ENCODE measurements around the gene APCDD1. TPM values are rescaled to one million over a fixed set of nuclear protein-coding genes. Genes with fewer than 3 reads are reported as not detected.

The APCDD1 gene
- total and polyA plus RNA-seq, 2 of the 13 experiments (the other 11 are each of a cell fraction or from before 2014, with no cell fraction given): 2.1 to 8.6 TPM

DNA sequence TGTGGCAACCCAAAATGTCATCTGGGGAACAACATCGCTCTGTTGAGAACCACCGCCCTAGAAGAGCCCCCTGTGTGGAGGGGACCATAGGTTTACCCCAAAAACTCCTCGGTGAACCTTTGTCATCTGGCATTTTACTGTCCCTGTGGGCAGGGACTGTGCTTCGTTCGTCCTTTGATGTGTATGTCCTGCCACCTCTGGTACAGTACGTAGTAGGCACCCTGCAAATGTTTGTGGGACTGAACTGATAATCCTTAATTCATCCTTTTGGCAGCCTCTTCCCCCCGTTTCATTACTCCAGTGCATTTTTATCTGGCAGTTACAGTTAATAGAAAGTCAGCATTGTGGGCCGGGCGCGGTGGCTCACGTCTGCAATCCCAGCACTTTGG, 72.1 kb downstream of the APCDD1 start:
- POLR2A ChIA-PET: interaction anchor here (1.3 kb wide), 1 partner anchor 20 kb away, joined by 3 read pairs; no protein-coding TSS in a partner anchor
- peak overlapping the region; percentile 73 for H3K4me2 ChIP-seq (ENCODE audit: low read depth, low read length)
- H2AFZ ChIP-seq (ENCODE audit: low read length): no peak overlapping the region
- peak overlapping the region; percentile 83 for H3K9ac ChIP-seq (ENCODE audit: insufficient read depth, low read depth, low read length)
- peaks cover 47% of the 10 kb centered on the region for H3K4me1 ChIP-seq (ENCODE audit: insufficient read depth, low read length)
- 0% methylated on average over 6 of the region's 11 CpGs for WGBS (ENCODE audit: low lambda C conversion rate)
- peaks cover 51% of the 10 kb centered on the region for H3K79me2 ChIP-seq (ENCODE audit: insufficient read depth, low read length)
- H4K20me1 ChIP-seq (ENCODE audit: insufficient read depth, low read length): peaks cover 8% of the 10 kb centered on the region
- H3K9me3 ChIP-seq (ENCODE audit: low read length): no peaks in the 10 kb centered on the region
- H3K4me3 ChIP-seq (replicated peaks in 1 of 3; ENCODE audit: insufficient read depth in 1 of 3, low read depth in 2 of 3, low read length in 3 of 3): peak overlapping the region; percentile 93 to 97 (median 94)
- in situ Hi-C loops (cut with HindIII; ENCODE audit: extremely low pct_ligation_motif_present, low pct_unique_long_range_greater_than_20kb) (no loop called here), intact Hi-C loops (cut with micrococcal nuclease; ENCODE audit: unreplicated experiment) (no loop called here)
- H3K36me3 ChIP-seq (replicated peaks in 1 of 2; ENCODE audit: control insufficient read depth in 1 of 2, insufficient read depth in 2 of 2, low read length in 2 of 2): 0 out of 5 replicates have a peak, but pooled peaks cover 0 to 4% of the 10 kb centered on the region in 2 experiments
- peak; percentile 17 for ATAC-seq
- BruUV-seq (replicated peaks): no TSS peak
- DNase-seq (ENCODE audit: low spot score): no peak
- TF ChIP-seq FOXC1 (CRISPR knock-in tag; IDR thresholded peaks at IDR 0.05; ENCODE audit: borderline replicate concordance) (peak; percentile 9; the same call in 1 of the 2 replicates), ZKSCAN1 (IDR thresholded peaks at IDR 0.05; ENCODE audit: low read length) (peak; percentile 66), ZMAT3 (CRISPR knock-in tag; conservative IDR thresholded peaks at IDR 0.05) (0 out of 2 replicates have a peak, but pooled peaks have one; percentile 38), ZNF205 (CRISPR knock-in tag; IDR thresholded peaks at IDR 0.05) (no peak)
- no peak for FAIRE-seq
- CTCF ChIA-PET (ENCODE audit: low intra/inter-chr PET ratio, low total read pairs): no interaction called here
- peak overlapping the region; percentile 81 for H3K27ac ChIP-seq (ENCODE audit: extremely low read length, insufficient read depth, low read length)
- peaks cover 0 to 3% of the 10 kb centered on the region in 2 experiments; a peak in 2 of 5 replicates for H3K27me3 ChIP-seq (ENCODE audit: control insufficient read depth in 1 of 2, insufficient read depth in 2 of 2, low read length in 2 of 2)

DNA sequence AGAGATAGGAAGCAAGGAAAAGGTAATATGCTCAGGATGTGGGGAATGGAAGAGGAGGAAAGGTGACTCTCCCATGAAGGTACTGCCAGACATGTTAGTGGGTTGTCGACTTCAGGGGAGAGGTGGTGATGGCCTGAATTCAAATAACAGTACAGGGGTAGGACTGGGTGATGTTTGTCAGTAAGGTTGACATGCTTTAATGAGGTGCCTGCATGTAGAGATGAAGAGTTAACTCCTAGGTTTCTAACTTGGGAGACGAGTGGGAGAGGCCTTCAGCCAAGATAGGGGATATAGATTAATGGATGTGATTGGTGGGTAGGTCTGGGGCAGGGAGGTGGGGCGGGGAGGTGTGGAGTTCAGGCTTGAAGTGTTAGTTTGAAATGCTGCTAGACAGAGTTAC, 74.0 kb downstream of the APCDD1 start:
- 0 out of 5 replicates have a peak, but pooled peaks cover 0 to 4% of the 10 kb centered on the region in 2 experiments for H3K36me3 ChIP-seq (replicated peaks in 1 of 2; ENCODE audit: control insufficient read depth in 1 of 2, insufficient read depth in 2 of 2, low read length in 2 of 2)
- DNase-seq (ENCODE audit: low spot score) (no peak), ATAC-seq (no peak), FAIRE-seq (no peak)
- TF ChIP-seq, protein P1, sequence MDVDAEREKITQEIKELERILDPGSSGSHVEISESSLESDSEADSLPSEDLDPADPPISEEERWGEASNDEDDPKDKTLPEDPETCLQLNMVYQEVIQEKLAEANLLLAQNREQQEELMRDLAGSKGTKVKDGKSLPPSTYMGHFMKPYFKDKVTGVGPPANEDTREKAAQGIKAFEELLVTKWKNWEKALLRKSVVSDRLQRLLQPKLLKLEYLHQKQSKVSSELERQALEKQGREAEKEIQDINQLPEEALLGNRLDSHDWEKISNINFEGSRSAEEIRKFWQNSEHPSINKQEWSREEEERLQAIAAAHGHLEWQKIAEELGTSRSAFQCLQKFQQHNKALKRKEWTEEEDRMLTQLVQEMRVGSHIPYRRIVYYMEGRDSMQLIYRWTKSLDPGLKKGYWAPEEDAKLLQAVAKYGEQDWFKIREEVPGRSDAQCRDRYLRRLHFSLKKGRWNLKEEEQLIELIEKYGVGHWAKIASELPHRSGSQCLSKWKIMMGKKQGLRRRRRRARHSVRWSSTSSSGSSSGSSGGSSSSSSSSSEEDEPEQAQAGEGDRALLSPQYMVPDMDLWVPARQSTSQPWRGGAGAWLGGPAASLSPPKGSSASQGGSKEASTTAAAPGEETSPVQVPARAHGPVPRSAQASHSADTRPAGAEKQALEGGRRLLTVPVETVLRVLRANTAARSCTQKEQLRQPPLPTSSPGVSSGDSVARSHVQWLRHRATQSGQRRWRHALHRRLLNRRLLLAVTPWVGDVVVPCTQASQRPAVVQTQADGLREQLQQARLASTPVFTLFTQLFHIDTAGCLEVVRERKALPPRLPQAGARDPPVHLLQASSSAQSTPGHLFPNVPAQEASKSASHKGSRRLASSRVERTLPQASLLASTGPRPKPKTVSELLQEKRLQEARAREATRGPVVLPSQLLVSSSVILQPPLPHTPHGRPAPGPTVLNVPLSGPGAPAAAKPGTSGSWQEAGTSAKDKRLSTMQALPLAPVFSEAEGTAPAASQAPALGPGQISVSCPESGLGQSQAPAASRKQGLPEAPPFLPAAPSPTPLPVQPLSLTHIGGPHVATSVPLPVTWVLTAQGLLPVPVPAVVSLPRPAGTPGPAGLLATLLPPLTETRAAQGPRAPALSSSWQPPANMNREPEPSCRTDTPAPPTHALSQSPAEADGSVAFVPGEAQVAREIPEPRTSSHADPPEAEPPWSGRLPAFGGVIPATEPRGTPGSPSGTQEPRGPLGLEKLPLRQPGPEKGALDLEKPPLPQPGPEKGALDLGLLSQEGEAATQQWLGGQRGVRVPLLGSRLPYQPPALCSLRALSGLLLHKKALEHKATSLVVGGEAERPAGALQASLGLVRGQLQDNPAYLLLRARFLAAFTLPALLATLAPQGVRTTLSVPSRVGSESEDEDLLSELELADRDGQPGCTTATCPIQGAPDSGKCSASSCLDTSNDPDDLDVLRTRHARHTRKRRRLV (CRISPR knock-in tag; IDR thresholded peaks at IDR 0.05): no peak
- TF ChIP-seq ZNF703 (CRISPR knock-in tag; IDR thresholded peaks at IDR 0.05; ENCODE audit: borderline replicate concordance) (no peak), ZNF33A (CRISPR knock-in tag; IDR thresholded peaks at IDR 0.05; ENCODE audit: borderline replicate concordance) (no peak), KDM6A (CRISPR knock-in tag; IDR thresholded peaks at IDR 0.05; ENCODE audit: low read depth) (no peak)
- no peak overlapping the region for H3K4me3 ChIP-seq (replicated peaks in 1 of 3; ENCODE audit: insufficient read depth in 1 of 3, low read depth in 2 of 3, low read length in 3 of 3)
- BruUV-seq (replicated peaks): no TSS peak
- no peak overlapping the region for H3K27ac ChIP-seq (ENCODE audit: extremely low read length, insufficient read depth, low read length)
- ChIA-PET POLR2A (no interaction called here), CTCF (ENCODE audit: low intra/inter-chr PET ratio, low total read pairs) (no interaction called here)
- H3K9ac ChIP-seq (ENCODE audit: insufficient read depth, low read depth, low read length): no peak overlapping the region
- H3K9me3 ChIP-seq (ENCODE audit: low read length): no peaks in the 10 kb centered on the region
- peaks cover 8% of the 10 kb centered on the region for H4K20me1 ChIP-seq (ENCODE audit: insufficient read depth, low read length)
- H3K27me3 ChIP-seq (ENCODE audit: control insufficient read depth in 1 of 2, insufficient read depth in 2 of 2, low read length in 2 of 2): no peaks in the 10 kb centered on the region; a peak in 1 of 5 replicates
- intact Hi-C loops (cut with micrococcal nuclease; ENCODE audit: unreplicated experiment) (no loop called here), in situ Hi-C loops (cut with HindIII; ENCODE audit: extremely low pct_ligation_motif_present, low pct_unique_long_range_greater_than_20kb) (no loop called here)
- 70% methylated on average over 3 of the region's 3 CpGs for WGBS (ENCODE audit: low lambda C conversion rate)
- peak overlapping the region; percentile 53 for H3K4me2 ChIP-seq (ENCODE audit: low read depth, low read length)
- H3K4me1 ChIP-seq (ENCODE audit: insufficient read depth, low read length): peaks cover 47% of the 10 kb centered on the region
- no peak overlapping the region for H2AFZ ChIP-seq (ENCODE audit: low read length)
- peaks cover 57% of the 10 kb centered on the region for H3K79me2 ChIP-seq (ENCODE audit: insufficient read depth, low read length)

All from HepG2 (cell line).